T-helper 1 cell treated with Interleukin-12 subunit alpha and Interleukin-12 subunit beta and Interleukin-4 antibody, amounts not matched to agents 30 μg/mL and 1 μg/mL, for 36 hours (primary cell): ENCODE measurements around the gene TFDP2.
"Not testable (repeated sequence)": the region's sequence is repeated elsewhere in the genome, so short reads cannot be mapped to it uniquely, and the experiment has no call there.

Source experiments
- H3K27ac Mint-ChIP-seq: one replicate; pipeline ENCODE4 v1.8.0; 2021; ENCODE audit warnings: mild to moderate bottlenecking, mixed read lengths
- H3K27me3 Mint-ChIP-seq: one replicate; pipeline ENCODE4 v1.8.0; 2021; ENCODE audit warnings: low read depth, mixed read lengths
- H3K36me3 Mint-ChIP-seq: one replicate; pipeline ENCODE4 v1.8.0; 2021; ENCODE audit warnings: low read depth, mixed read lengths
- H3K4me1 Mint-ChIP-seq: one replicate; pipeline ENCODE4 v1.8.0; 2021; ENCODE audit warnings: low read depth, mixed read lengths
- H3K4me3 Mint-ChIP-seq: one replicate; pipeline ENCODE4 v1.8.0; 2021; ENCODE audit warnings: mild to moderate bottlenecking, moderate library complexity, mixed read lengths
- H3K9me3 Mint-ChIP-seq: one replicate; pipeline ENCODE4 v1.8.0; 2021; ENCODE audit warnings: mixed read lengths

TFDP2 gene

GRCh38 chr3:141933421-141934300, 215.7 kb downstream of the TFDP2 start:
- Mint-ChIP-seq H3K4me3 (no peak overlapping the region), H3K36me3 (no peaks in the 10 kb centered on the region), H3K9me3 (no peaks in the 10 kb centered on the region), H3K27me3 (no peaks in the 10 kb centered on the region), H3K4me1 (no peaks in the 10 kb centered on the region), H3K27ac (no peak overlapping the region)

- H3K4me1 Mint-ChIP-seq: no peaks in the 10 kb centered on the region
- H3K9me3 Mint-ChIP-seq: no peaks in the 10 kb centered on the region
- no peak overlapping the region for H3K4me3 Mint-ChIP-seq
- peaks cover 10% of the 10 kb centered on the region for H3K36me3 Mint-ChIP-seq
- no peak overlapping the region for H3K27ac Mint-ChIP-seq
- H3K27me3 Mint-ChIP-seq: no peaks in the 10 kb centered on the region
These were observed 218.5 kb downstream of the TFDP2 start for GRCh38 chr3:141930801-141931200.

DNA sequence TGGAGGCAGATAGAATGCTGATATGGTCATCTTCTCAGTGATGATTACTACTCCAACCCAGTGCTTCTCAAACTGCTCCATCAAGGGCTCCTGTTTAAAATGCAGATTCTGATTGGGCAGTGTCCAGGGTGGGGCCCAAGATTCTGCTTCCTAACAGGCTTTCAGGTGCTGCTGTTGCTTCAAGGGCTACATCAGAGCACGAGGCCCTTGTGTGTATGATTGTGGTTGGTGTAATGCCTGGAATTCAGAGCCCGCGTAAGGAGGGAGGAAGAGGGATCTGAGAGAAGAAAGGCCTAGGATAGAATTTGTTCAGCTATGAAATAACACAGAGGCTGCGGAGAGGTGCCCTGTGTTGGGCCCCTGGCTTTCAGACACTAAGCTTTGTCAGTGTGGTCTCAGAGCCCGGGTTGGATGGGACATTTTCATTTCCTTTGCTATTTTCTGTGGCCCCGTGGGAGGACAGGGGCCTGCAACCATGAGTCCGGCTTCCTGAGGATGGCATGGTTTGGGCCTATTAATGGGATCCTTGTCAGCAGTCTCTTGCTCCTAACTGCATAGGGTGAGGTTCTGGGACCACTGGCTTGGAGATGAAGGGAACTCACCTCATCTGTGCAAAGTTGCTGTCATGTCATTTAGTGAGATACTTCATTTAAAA, 219.9 kb downstream of the TFDP2 start:
- H3K27ac Mint-ChIP-seq: no peak overlapping the region
- H3K9me3 Mint-ChIP-seq: no peaks in the 10 kb centered on the region
- H3K27me3 Mint-ChIP-seq: no peaks in the 10 kb centered on the region
- no peak overlapping the region for H3K4me3 Mint-ChIP-seq
- peaks cover 13% of the 10 kb centered on the region for H3K36me3 Mint-ChIP-seq
- no peaks in the 10 kb centered on the region for H3K4me1 Mint-ChIP-seq

- H3K36me3 Mint-ChIP-seq: peaks cover 15% of the 10 kb centered on the region
- H3K27ac Mint-ChIP-seq: no peak overlapping the region
- H3K4me3 Mint-ChIP-seq: no peak overlapping the region
These were observed 220.6 kb downstream of the TFDP2 start for GRCh38 chr3:141928631-141929270.

DNA sequence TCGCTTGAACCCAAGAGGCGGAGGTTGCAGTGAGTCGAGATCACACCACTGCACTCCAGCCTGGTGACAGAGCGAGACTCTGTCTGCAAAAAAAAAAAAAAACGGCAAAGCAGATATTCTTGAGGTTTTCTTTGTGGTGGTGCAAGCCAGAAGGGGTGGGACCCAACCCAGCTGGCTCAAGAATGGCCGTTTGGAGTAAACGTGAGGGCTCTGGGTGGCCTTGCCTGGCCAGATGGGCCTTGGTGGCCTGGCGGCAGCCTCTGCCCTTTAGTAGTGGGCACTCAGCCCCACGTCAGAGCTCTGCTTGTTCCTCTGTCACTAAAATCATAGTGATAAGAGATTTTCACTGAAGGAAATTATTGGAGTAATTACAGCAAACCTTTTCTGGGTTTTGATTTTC, 222.4 kb downstream of the TFDP2 start:
- H3K4me1 Mint-ChIP-seq: no peaks in the 10 kb centered on the region
- H3K27ac Mint-ChIP-seq: no peak overlapping the region
- H3K4me3 Mint-ChIP-seq: no peak overlapping the region
- H3K9me3 Mint-ChIP-seq: no peaks in the 10 kb centered on the region
- peaks cover 24% of the 10 kb centered on the region for H3K36me3 Mint-ChIP-seq
- H3K27me3 Mint-ChIP-seq: no peaks in the 10 kb centered on the region

More at GRCh38 chr3:141928631-141929270, 220.6 kb downstream of the TFDP2 start:
- H3K9me3 Mint-ChIP-seq: no peaks in the 10 kb centered on the region
- no peaks in the 10 kb centered on the region for H3K4me1 Mint-ChIP-seq
- no peaks in the 10 kb centered on the region for H3K27me3 Mint-ChIP-seq

- peaks cover 27% of the 10 kb centered on the region for H3K36me3 Mint-ChIP-seq
- H3K27ac Mint-ChIP-seq, H3K4me1 Mint-ChIP-seq, H3K4me3 Mint-ChIP-seq, H3K27me3 Mint-ChIP-seq, H3K9me3 Mint-ChIP-seq: not testable (repeated sequence)
These were observed 223.7 kb downstream of the TFDP2 start for GRCh38 chr3:141925677-141926076.

GRCh38 chr3:141921316-141921715, 228.0 kb downstream of the TFDP2 start:
- no peak overlapping the region for H3K27ac Mint-ChIP-seq
- no peaks in the 10 kb centered on the region for H3K9me3 Mint-ChIP-seq
- no peaks in the 10 kb centered on the region for H3K4me1 Mint-ChIP-seq
- no peak overlapping the region for H3K4me3 Mint-ChIP-seq
- H3K36me3 Mint-ChIP-seq: peaks cover 19% of the 10 kb centered on the region
- no peaks in the 10 kb centered on the region for H3K27me3 Mint-ChIP-seq

DNA sequence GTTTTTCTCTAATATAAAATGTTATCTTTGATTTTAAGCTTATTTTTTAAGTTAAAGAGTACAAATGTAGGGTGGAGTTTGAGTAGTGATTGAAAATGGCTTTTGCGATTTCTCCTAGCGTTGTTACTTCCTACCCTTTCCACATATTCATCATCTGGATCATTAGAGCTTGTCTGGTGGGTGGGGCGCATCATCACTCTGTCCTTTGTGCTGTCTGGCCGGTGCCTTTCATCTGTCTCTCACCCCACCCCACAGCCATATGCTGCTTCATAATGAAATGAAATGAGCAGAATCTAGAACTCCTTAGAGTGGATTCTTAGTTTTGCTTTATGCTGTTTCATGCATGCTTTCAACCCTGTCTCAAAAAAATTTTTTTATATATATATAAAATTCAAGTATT, 228.6 kb downstream of the TFDP2 start:
- no peak overlapping the region for H3K4me3 Mint-ChIP-seq
- H3K27me3 Mint-ChIP-seq: no peaks in the 10 kb centered on the region
- H3K36me3 Mint-ChIP-seq: peaks cover 21% of the 10 kb centered on the region
- H3K9me3 Mint-ChIP-seq: no peaks in the 10 kb centered on the region
- H3K4me1 Mint-ChIP-seq: no peaks in the 10 kb centered on the region
- no peak overlapping the region for H3K27ac Mint-ChIP-seq

DNA sequence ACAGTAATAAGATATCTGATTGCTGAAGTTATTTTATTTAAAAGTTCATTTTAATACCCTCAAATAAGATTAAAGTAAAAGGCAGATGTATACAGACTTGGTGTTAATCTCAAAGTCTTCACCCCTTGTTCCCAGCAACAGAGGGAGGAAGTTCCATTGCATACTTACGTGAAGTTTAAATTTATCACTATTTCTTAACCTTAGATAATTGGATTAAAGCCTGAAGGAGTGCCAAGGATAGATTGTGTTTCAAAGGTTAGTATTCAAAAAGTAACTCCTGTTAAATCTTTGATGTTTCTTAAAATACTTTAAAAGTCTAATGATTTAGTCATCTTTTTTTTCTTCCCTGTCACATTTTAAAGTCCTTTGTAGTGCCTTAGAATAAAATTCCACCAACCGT, 233.6 kb downstream of the TFDP2 start:
- Mint-ChIP-seq H3K27ac (no peak overlapping the region), H3K9me3 (peaks cover 5% of the 10 kb centered on the region), H3K4me1 (no peaks in the 10 kb centered on the region), H3K36me3 (peaks cover 16% of the 10 kb centered on the region), H3K27me3 (no peaks in the 10 kb centered on the region), H3K4me3 (no peak overlapping the region)

DNA sequence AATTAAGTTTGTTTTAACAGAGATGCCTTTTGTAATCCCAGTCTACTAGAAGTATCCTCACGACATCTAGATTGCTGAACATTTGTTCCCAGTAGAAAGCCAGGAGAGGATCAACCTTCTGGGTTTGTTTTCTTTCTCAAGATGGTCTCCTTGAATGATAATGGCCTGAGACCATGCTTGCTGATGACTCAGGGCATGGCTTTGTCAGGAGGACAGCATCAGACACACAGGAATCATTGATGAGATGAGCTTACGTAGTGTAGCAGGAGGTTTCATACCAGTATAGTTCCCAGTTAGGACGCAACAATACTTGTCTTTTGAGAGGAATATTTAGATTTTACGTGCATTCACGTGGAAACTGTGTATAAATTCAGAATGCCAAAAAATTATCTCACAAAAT, 234.3 kb downstream of the TFDP2 start:
- H3K4me3 Mint-ChIP-seq: no peak overlapping the region
- no peak overlapping the region for H3K27ac Mint-ChIP-seq
- peaks cover 5% of the 10 kb centered on the region for H3K9me3 Mint-ChIP-seq
- H3K36me3 Mint-ChIP-seq: peaks cover 19% of the 10 kb centered on the region
- H3K27me3 Mint-ChIP-seq: no peaks in the 10 kb centered on the region
- H3K4me1 Mint-ChIP-seq: peaks cover 2% of the 10 kb centered on the region

DNA sequence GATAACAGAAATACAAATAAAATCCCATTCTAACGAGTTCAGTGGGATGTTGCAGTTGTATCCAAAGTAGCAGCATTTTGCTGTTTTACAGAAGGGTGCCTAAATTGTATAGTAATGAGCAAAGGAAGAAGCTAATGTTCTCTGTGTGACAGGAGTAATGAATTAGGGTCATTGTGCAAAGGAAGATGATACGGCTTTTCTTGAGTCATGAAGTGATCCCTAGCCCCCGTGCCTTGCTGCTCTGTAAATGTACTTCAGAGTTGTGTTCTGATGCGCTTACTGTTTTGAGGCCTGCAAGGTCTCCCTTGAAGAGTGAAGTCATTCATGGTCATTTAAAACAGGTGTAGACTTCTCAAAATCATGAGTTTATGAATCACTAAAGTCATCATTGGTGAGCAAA, 235.0 kb downstream of the TFDP2 start:
- peaks cover 2% of the 10 kb centered on the region for H3K4me1 Mint-ChIP-seq
- H3K27ac Mint-ChIP-seq: no peak overlapping the region
- H3K9me3 Mint-ChIP-seq: peaks cover 5% of the 10 kb centered on the region
- no peak overlapping the region for H3K4me3 Mint-ChIP-seq
- peaks cover 22% of the 10 kb centered on the region for H3K36me3 Mint-ChIP-seq
- H3K27me3 Mint-ChIP-seq: no peaks in the 10 kb centered on the region

DNA sequence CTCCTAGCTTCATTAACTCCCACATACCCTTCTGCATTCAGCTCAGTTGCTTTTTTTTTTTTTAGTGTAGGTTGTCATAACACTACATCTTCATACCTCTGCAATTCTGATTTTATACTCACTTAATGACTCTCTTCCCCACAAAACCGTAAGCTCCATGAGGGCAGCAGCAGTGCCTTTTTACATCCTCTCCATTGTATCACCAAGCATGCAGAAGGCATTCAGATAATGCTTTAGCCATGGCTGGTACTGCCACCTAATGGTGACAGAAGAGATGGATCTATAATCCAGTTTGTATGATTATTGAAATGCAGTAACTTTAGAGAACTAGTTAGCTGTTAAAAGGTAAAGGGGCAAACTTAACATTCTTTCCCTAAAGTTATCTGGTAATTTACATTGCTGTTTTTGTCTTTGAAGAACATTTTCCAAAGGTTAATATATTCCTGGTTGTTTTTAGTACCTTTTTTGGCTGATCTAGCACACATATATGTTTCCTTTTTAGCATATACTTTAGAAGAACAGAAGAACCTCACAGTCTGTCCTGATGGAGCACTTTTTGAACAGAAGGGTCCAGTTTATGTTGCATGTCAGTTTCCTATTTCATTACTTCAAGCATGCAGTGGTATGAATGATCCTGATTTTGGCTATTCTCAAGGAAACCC, 236.1 kb downstream of the TFDP2 start:
- Mint-ChIP-seq H3K9me3 (peaks cover 5% of the 10 kb centered on the region), H3K36me3 (peaks cover 30% of the 10 kb centered on the region), H3K27me3 (no peaks in the 10 kb centered on the region), H3K4me3 (no peak overlapping the region), H3K27ac (no peak overlapping the region), H3K4me1 (peaks cover 2% of the 10 kb centered on the region)

DNA sequence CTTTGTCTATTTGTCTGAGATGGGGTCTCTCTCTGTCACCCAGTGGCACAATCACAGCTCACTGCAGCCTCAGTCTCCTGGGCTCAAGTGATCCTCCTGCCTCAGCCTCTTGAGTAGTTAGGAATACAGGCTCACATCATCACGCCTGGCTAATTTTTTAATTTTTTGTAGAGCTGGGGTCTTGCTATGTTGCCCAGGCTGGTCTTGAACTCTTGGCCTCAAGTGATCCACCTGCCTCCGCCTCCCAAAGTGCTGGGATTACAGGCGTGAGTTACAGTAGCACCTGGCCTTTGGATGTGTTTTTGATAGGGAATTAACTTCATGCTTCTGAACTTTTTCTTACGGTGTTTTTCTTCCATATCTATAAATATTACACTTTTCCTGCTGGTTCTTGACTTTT, 239.4 kb downstream of the TFDP2 start:
- H3K27ac Mint-ChIP-seq, H3K4me3 Mint-ChIP-seq, H3K27me3 Mint-ChIP-seq, H3K9me3 Mint-ChIP-seq, H3K4me1 Mint-ChIP-seq: not testable (repeated sequence)
- H3K36me3 Mint-ChIP-seq: peaks cover 36% of the 10 kb centered on the region

GRCh38 chr3:141909408-141909807, 239.9 kb downstream of the TFDP2 start:
- peaks cover 5% of the 10 kb centered on the region for H3K9me3 Mint-ChIP-seq
- peaks cover 37% of the 10 kb centered on the region for H3K36me3 Mint-ChIP-seq
- H3K27ac Mint-ChIP-seq: no peak overlapping the region
- H3K27me3 Mint-ChIP-seq: no peaks in the 10 kb centered on the region
- no peak overlapping the region for H3K4me3 Mint-ChIP-seq
- peaks cover 2% of the 10 kb centered on the region for H3K4me1 Mint-ChIP-seq
